Measurements from ENCODE around the gene ESRRA.

Gene ESRRA

DNA sequence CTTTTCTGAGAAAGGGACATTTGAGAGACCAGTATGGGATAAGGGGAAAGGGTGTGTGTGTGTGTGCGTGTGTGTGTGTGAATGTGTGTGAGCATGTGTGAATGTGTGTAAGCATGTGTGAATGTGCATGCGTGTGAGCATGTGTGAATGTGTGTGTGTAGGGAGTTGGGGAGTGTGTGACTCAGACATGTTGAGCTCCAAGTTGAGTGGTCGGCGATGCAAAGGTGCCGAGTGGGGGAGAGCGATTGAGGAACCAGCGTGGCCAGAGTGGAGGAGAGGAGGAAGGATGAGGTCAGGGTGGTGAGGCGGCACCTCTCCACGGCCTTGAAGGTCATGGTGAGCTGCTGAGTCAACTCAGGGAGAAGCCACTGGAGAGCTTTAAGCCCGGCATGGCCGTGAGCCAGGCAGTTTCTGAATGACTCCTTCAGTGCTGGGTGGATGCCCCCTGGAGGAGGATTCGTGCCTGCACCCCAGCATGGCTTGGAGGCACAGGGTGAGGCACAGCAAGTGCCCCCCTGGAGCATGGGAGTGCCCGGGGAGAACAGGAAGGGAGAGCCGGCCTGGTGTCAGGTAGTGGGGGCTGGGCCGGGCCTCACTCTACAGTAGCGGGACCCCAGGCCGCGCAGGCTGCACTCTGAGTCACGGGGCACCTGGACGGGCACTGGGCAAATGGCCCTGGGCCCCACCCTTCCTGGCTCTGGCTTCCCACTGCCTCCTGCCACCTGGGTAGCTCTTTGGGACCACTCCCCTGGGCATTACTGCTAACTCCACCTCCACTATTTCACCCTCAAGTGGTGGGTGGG lies 26.4 kb downstream of the ESRRA start:
- Histone ChIP-seq H3K4me1 (ENCODE audit: control insufficient read depth in 1 of 2, insufficient read depth in 2 of 2, low read length in 2 of 2) (peaks cover 0 to 8% of the 10 kb centered on the region in 2 donors), H3K4me3 (ENCODE audit: low read depth in 1 of 2, low read length in 2 of 2) (no peak overlapping the region), H3K27ac (ENCODE audit: low read length) (no peak overlapping the region), H3K36me3 (ENCODE audit: control insufficient read depth in 1 of 2, insufficient read depth in 2 of 2, low read length in 2 of 2) (no peaks in the 10 kb centered on the region), H3K9me3 (ENCODE audit: control insufficient read depth in 1 of 2, low read length in 2 of 2) (no peaks in the 10 kb centered on the region), H3K27me3 (ENCODE audit: low read depth, low read length) (no peaks in the 10 kb centered on the region)

DNA sequence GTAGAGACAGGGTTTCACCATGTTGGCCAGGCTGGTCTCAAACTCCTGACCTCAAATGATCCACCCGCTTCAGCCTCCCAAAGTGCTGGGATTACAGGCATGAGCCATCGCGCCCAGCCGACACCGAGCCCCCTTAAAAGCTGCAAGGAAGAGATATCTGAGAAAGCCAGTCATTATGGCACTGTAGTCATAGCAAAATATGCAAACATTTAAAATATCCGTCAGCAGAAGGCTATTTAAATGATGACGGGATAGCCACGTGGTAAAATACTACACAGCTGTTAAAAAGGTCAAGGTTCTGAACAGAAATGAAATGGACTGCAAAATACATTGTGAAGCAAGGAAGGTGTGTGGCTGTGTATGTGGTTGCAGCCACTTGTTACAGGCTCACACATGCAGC lies 28.2 kb downstream of the ESRRA start:
- H3K4me1 ChIP-seq (ENCODE audit: control insufficient read depth in 1 of 2, insufficient read depth in 2 of 2, low read length in 2 of 2): peaks cover 0 to 8% of the 10 kb centered on the region in 2 donors
- H3K36me3 ChIP-seq (ENCODE audit: control insufficient read depth in 1 of 2, insufficient read depth in 2 of 2, low read length in 2 of 2): no peaks in the 10 kb centered on the region
- no peak overlapping the region for H3K4me3 ChIP-seq (ENCODE audit: low read depth in 1 of 2, low read length in 2 of 2)
- H3K9me3 ChIP-seq (ENCODE audit: control insufficient read depth in 1 of 2, low read length in 2 of 2): no peaks in the 10 kb centered on the region
- H3K27me3 ChIP-seq (ENCODE audit: low read depth, low read length): no peaks in the 10 kb centered on the region
- no peak overlapping the region for H3K27ac ChIP-seq (ENCODE audit: low read length)

DNA sequence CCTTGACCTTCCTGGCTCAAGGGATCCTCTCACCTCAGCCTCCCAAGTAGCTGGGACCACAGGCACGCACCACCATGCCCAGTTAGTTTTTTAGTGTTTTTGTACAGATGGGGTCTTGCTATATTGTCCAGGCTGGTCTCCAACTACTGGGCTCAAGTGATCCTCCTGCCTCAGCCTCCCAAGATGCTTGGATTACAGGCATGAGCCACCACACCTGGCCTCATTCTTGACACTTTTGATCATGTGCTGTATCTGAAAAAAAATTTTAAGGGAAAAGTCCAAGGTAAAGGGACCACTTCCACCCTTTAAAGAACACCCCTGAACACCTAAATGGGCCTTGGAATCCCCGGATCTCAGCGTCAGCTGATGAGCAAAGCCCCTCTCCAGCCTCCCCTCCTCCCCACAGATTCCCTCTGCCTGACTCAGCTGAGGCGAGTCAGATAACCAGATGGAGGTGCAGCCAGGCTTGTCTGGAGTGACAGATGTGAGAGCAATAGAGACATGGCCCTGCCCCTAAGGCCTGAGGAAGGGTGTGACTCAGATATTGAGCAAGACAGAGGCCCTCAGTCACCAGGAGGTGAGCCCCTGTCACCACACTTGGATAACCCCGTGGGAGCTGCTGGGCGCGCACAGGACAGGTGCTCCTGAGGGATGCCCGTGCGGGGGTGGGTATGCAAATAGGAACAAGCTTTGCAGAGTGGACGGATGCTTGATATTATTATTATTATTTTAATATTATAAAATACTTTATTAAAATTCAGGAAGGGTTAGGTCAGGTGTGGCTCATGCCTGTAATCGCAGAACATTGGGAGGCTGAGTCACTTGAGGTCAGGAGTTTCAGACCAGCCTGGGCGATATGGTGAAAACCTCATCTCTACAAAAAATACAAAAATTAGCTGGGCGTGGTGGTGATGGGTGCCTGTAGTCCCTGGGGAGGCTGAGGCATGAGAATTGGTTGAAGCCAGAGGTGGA lies 29.7 kb downstream of the ESRRA start:
- Histone ChIP-seq H3K9me3 (ENCODE audit: control insufficient read depth in 1 of 2, low read length in 2 of 2) (no peaks in the 10 kb centered on the region), H3K4me3 (ENCODE audit: low read depth in 1 of 2, low read length in 2 of 2) (no peak overlapping the region), H3K27me3 (ENCODE audit: low read depth, low read length) (no peaks in the 10 kb centered on the region), H3K36me3 (ENCODE audit: control insufficient read depth in 1 of 2, insufficient read depth in 2 of 2, low read length in 2 of 2) (no peaks in the 10 kb centered on the region), H3K27ac (ENCODE audit: low read length) (no peak overlapping the region), H3K4me1 (ENCODE audit: control insufficient read depth in 1 of 2, insufficient read depth in 2 of 2, low read length in 2 of 2) (peaks cover 0 to 8% of the 10 kb centered on the region in 2 donors)

DNA sequence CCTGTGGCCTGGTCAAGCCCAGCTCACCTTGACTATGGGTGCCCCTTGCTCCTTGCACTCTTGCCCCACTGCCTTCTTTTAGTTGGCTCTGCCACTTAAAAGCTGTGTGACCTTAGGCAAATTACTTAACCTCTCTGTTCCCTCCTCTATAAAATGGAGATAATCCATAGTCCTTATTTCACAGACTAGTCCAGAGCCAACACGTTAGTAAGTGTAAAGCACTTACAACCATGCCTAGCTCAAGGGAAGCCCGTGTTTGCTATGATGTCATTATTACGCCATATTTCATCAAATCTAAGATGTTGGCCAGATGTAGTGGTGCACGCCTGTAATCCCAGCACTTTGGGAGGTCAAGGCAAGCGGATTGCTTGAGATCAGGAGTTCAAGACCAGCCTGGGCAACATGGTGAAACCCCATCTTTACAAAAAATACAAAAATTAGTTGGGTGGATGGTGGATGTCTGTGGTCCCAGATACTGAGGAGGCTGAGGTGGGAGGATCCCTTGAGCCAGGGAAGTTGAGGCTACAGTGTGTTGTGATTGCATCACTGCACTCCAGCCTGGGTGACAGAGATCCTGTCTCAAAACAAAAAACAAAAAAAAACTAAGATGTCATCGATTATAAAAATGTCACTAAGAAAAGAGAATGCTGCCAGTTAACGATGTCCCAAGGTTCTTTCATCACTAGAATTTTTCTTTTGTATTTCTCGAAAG lies 32.4 kb downstream of the ESRRA start:
- Histone ChIP-seq H3K4me1 (ENCODE audit: control insufficient read depth in 1 of 2, insufficient read depth in 2 of 2, low read length in 2 of 2) (peaks cover 0 to 8% of the 10 kb centered on the region in 2 donors), H3K27ac (ENCODE audit: low read length) (no peak overlapping the region)

DNA sequence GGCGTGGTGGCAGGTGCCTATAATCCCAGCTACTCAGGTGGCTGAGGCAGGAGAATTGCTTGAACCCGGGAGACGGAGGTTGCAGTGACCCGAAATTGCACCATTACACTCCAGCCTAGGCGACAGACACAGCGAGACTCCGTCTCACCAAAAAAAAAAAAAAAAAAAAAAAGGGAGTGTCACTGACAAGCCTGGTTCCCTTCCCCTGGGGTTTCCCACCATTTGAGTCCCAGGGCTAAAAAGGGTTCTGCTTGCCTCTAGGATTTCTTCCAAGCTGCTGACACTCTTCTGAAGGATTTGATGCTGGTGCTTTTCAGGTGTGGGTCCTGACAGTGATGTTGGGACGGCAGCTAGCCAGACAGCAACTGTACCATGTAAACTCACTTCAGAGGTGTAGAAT lies 33.4 kb downstream of the ESRRA start:
- Histone ChIP-seq H3K27me3 (ENCODE audit: low read depth, low read length) (no peaks in the 10 kb centered on the region), H3K36me3 (ENCODE audit: control insufficient read depth in 1 of 2, insufficient read depth in 2 of 2, low read length in 2 of 2) (no peaks in the 10 kb centered on the region), H3K27ac (ENCODE audit: low read length) (no peak overlapping the region), H3K4me3 (ENCODE audit: low read depth in 1 of 2, low read length in 2 of 2) (no peak overlapping the region), H3K9me3 (ENCODE audit: control insufficient read depth in 1 of 2, low read length in 2 of 2) (no peaks in the 10 kb centered on the region), H3K4me1 (ENCODE audit: control insufficient read depth in 1 of 2, insufficient read depth in 2 of 2, low read length in 2 of 2) (peaks cover 0 to 14% of the 10 kb centered on the region in 2 donors)

More for the DNA sequence above, 32.4 kb downstream of the ESRRA start:
- no peaks in the 10 kb centered on the region for H3K9me3 ChIP-seq (ENCODE audit: control insufficient read depth in 1 of 2, low read length in 2 of 2)
- H3K4me3 ChIP-seq (ENCODE audit: low read depth in 1 of 2, low read length in 2 of 2): no peak overlapping the region
- no peaks in the 10 kb centered on the region for H3K36me3 ChIP-seq (ENCODE audit: control insufficient read depth in 1 of 2, insufficient read depth in 2 of 2, low read length in 2 of 2)
- H3K27me3 ChIP-seq (ENCODE audit: low read depth, low read length): no peaks in the 10 kb centered on the region

DNA sequence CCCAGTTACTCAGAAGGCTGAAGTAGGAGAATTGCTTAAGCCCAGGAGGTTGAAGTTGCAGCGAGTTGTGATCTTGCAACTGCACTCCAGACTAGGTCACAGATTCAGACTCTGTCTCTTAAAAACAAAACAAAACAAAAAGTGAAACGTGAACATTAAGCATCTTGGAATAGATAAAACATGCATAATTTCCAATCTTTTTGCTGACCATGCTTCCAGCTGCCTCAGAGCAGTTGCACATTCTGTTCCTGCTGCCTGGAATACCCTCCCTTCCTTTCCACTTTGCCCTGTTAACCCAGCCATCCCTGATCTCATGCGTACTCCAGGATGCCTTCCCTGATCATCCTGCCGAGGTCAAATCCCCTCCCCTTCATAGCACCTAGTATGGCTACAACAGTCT lies 34.0 kb downstream of the ESRRA start:
- Histone ChIP-seq H3K4me1 (ENCODE audit: control insufficient read depth in 1 of 2, insufficient read depth in 2 of 2, low read length in 2 of 2) (peaks cover 0 to 14% of the 10 kb centered on the region in 2 donors), H3K9me3 (ENCODE audit: control insufficient read depth in 1 of 2, low read length in 2 of 2) (no peaks in the 10 kb centered on the region), H3K4me3 (ENCODE audit: low read depth in 1 of 2, low read length in 2 of 2) (no peak overlapping the region), H3K36me3 (ENCODE audit: control insufficient read depth in 1 of 2, insufficient read depth in 2 of 2, low read length in 2 of 2) (no peaks in the 10 kb centered on the region), H3K27ac (ENCODE audit: low read length) (no peak overlapping the region), H3K27me3 (ENCODE audit: low read depth, low read length) (no peaks in the 10 kb centered on the region)

DNA sequence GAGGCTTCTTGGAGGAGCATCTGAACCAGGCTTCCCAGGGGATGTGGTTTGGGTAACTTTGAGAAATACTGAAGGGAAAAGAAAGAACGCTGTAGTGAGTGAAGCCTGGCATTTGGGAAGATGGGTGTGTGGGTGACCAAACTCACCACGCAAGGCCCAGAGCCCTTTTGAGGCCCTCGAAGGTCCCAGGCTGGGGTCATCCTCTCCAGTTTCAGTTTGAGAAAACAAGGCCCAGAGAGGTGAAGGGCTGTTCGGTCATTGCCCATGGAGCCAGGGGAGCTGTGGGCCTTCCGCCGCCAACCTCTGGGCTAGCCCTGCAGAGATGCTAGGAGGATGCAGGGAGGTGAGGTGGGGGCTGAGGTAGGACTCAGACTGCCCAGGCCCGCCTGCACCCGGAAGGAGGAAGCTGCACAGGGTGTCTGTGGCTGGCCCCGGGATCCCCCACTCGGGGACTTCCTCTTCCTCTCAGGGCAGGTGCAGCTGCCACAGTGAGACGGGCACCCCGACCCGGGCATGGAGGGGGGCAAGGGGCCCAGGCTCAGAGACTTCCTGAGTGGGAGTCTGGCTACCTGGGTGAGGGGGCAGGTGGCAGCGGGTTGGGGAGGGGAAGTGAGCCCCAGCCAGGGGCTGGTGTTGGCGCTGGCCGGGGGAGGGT lies 34.6 kb downstream of the ESRRA start, which contains the start of gene CCDC88B:
CCDC88B (plus strand) TSS at position 451 of the 655 bp plus-strand sequence; CDS start at position 514, 63 bp downstream.
- H3K27me3 ChIP-seq (ENCODE audit: low read depth, low read length): no peaks in the 10 kb centered on the region
- H3K9me3 ChIP-seq (ENCODE audit: control insufficient read depth in 1 of 2, low read length in 2 of 2): no peaks in the 10 kb centered on the region
- H3K27ac ChIP-seq (ENCODE audit: low read length): no peak within 1 kb of the TSS
- H3K4me3 ChIP-seq (ENCODE audit: low read depth in 1 of 2, low read length in 2 of 2): peak within 1 kb of the TSS in 1 of 2 donors; percentile 53
- H3K36me3 ChIP-seq (ENCODE audit: control insufficient read depth in 1 of 2, insufficient read depth in 2 of 2, low read length in 2 of 2): no peaks in the 10 kb centered on the region
- H3K4me1 ChIP-seq (ENCODE audit: control insufficient read depth in 1 of 2, insufficient read depth in 2 of 2, low read length in 2 of 2): peaks cover 0 to 14% of the 10 kb centered on the region in 2 donors

DNA sequence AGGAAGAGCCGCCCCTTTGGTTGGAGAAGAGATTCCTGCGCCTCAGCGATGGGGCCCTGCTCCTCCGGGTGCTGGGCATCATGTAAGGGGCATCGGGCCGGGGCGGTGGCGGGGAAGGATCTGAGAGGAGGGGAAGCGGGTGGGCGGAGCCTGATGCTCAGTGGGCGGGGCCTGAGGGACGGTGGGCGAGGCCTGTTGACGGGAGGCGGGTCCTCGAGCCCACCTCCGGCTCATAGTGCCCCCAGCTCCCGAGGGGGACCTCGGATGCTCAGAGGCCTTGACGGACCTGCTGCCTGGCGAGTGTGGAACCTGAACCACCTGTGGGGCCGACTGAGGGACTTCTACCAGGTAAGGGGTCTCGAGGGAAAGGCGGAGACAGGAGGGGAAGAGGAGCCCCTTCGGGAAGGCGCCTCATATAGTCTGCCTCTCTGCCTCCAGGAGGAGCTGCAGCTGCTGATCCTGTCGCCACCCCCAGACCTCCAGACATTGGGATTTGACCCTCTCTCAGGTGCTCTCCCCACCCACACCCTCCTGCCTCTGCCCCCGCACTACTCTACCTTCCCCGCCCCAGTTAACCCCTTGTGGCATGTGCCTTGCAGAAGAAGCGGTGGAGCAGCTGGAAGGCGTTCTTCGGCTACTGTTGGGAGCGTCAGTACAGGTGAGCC lies 35.5 kb downstream of the ESRRA start:
- Histone ChIP-seq H3K27me3 (ENCODE audit: low read depth, low read length) (no peaks in the 10 kb centered on the region), H3K4me1 (ENCODE audit: control insufficient read depth in 1 of 2, insufficient read depth in 2 of 2, low read length in 2 of 2) (peaks cover 0 to 14% of the 10 kb centered on the region in 2 donors), H3K27ac (ENCODE audit: low read length) (no peak overlapping the region), H3K9me3 (ENCODE audit: control insufficient read depth in 1 of 2, low read length in 2 of 2) (no peaks in the 10 kb centered on the region), H3K4me3 (ENCODE audit: low read depth in 1 of 2, low read length in 2 of 2) (peak overlapping the region in 1 of 2 donors; percentile 53), H3K36me3 (ENCODE audit: control insufficient read depth in 1 of 2, insufficient read depth in 2 of 2, low read length in 2 of 2) (no peaks in the 10 kb centered on the region)

DNA sequence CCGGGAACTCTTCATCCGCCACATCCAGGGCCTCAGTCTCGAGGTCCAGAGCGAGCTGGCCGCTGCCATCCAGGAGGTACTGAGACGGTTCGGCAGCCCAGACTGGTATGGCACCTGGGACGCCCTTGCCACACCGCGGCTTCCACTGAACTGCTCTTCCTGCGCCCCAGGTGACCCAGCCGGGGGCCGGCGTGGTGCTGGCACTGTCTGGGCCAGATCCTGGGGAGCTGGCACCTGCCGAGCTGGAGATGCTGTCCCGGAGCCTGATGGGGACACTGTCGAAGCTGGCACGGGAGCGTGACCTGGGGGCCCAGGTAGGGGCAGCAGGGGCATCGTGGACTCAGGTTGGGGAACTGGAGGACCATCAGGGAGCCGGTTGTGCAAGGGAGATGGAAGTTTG lies 36.1 kb downstream of the ESRRA start:
- Histone ChIP-seq H3K27me3 (ENCODE audit: low read depth, low read length) (no peaks in the 10 kb centered on the region), H3K4me1 (ENCODE audit: control insufficient read depth in 1 of 2, insufficient read depth in 2 of 2, low read length in 2 of 2) (peaks cover 0 to 14% of the 10 kb centered on the region in 2 donors), H3K36me3 (ENCODE audit: control insufficient read depth in 1 of 2, insufficient read depth in 2 of 2, low read length in 2 of 2) (no peaks in the 10 kb centered on the region), H3K9me3 (ENCODE audit: control insufficient read depth in 1 of 2, low read length in 2 of 2) (no peaks in the 10 kb centered on the region), H3K27ac (ENCODE audit: low read length) (no peak overlapping the region), H3K4me3 (ENCODE audit: low read depth in 1 of 2, low read length in 2 of 2) (peak overlapping the region in 1 of 2 donors; percentile 53)

Measured in muscle layer of duodenum (tissue), 2 donors.